ENCODE data around the gene THAP9.
"Not testable (repeated sequence)": the region's sequence is repeated elsewhere in the genome, so short reads cannot be mapped to it uniquely, and the experiment has no call there.

The THAP9 gene, protein sequence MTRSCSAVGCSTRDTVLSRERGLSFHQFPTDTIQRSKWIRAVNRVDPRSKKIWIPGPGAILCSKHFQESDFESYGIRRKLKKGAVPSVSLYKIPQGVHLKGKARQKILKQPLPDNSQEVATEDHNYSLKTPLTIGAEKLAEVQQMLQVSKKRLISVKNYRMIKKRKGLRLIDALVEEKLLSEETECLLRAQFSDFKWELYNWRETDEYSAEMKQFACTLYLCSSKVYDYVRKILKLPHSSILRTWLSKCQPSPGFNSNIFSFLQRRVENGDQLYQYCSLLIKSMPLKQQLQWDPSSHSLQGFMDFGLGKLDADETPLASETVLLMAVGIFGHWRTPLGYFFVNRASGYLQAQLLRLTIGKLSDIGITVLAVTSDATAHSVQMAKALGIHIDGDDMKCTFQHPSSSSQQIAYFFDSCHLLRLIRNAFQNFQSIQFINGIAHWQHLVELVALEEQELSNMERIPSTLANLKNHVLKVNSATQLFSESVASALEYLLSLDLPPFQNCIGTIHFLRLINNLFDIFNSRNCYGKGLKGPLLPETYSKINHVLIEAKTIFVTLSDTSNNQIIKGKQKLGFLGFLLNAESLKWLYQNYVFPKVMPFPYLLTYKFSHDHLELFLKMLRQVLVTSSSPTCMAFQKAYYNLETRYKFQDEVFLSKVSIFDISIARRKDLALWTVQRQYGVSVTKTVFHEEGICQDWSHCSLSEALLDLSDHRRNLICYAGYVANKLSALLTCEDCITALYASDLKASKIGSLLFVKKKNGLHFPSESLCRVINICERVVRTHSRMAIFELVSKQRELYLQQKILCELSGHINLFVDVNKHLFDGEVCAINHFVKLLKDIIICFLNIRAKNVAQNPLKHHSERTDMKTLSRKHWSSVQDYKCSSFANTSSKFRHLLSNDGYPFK

DNA sequence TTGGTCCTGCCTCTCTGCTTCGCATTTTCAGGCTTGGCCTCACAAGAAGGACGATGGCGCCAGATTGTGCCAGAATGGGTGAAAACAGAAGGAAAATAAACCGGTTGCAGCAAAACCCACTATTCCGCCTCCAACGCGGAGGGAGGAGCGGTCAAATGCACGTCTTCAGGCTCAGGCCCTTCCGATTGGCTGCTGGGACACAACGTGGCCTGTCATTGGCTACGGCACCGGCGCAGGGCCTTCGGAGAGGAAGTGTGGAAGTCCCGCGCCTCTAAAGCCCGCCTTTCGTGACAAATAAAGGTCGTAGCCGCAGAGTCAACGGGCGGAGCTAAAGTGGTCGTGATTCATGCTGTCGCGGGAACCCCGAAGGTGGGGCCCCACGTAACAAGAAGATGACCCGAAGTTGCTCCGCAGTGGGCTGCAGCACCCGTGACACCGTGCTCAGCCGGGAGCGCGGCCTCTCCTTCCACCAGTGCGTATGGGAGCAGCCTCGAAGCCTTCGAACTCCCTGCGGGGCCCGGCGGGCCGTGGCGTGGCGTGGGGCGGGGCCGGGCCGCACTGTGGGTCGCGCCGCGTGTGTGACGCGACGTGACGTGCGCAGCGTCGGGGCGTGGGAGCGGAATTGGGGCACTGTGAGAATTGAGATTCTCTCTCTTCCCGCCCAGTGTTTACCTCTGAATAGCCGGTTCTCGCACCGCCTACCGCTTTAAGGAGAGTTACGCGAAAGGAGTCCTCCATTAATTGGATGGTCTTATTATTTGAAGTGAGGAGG is at the start of gene THAP9:
TSS of gene THAP9 (plus strand) at position 325 of the 772 bp plus-strand sequence. CDS start at position 393, 68 bp downstream.
- DNase-seq (ENCODE audit: low spot score) = peak; percentile 98

- no peak for DNase-seq (ENCODE audit: low spot score)
These were observed 49.2 kb upstream of the THAP9 start for GRCh38 chr4:82851318-82851717.

GRCh38 chr4:82851885-82852750 is 48.4 kb upstream of the THAP9 start:
- no peak for DNase-seq (ENCODE audit: low spot score)

DNA sequence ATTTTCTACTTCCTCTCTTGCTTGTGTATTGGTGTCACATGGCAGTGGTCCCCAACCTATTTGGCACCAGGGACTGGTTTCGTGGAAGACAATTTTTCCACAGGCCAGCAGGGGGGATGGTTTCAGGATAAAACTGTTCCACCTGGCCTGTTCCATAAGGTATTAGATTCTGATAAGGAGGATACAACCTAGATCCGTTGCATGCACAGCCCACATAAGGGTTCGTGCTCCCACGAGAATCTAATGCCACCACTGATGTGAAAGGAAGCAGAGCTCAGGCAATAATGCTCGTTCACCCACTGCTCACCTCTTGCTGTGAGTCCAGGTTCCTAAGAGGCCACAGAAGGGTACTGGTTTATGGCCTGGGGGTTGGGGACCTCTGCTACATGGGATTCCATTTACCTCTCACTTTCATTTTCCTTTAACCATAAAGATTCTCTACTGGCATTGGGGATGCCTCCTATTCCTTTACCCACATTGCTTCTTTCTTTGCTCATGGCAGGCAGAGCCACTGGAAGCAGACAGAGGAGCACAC is 47.7 kb upstream of the THAP9 start:
- DNase-seq (ENCODE audit: low spot score) = no peak

- not testable (repeated sequence) for DNase-seq (ENCODE audit: low spot score)
These were observed 40.0 kb upstream of the THAP9 start for GRCh38 chr4:82860487-82860886.

- no peak for DNase-seq (ENCODE audit: low spot score)
These were observed 39.0 kb upstream of the THAP9 start for GRCh38 chr4:82861529-82861928.

GRCh38 chr4:82864336-82864979 is 36.1 kb upstream of the THAP9 start:
- no peak for DNase-seq (ENCODE audit: low spot score)

- no peak for DNase-seq (ENCODE audit: low spot score)
These were observed 34.9 kb upstream of the THAP9 start for GRCh38 chr4:82865592-82865991.

DNA sequence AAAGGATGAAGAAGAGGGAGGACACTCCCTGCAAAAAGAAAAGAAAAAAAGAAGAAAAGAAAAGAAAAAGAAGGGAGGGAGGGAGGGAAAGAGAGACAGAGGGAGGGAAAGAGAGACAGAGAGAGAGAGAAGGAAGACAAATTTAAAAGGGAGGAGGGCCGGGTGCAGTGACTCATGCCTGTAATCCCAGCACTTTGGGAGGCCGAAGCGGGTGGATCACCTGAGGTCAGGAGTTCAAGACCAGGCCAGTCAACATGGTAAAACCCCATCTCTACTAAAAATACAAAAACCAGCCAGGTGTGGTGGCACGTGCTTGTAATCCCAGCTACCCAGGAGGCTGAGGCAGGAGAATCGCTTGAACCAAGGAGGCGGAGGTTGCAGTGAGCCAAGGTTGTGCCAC is 34.5 kb upstream of the THAP9 start:
- DNase-seq (ENCODE audit: low spot score) = not testable (repeated sequence)

DNA sequence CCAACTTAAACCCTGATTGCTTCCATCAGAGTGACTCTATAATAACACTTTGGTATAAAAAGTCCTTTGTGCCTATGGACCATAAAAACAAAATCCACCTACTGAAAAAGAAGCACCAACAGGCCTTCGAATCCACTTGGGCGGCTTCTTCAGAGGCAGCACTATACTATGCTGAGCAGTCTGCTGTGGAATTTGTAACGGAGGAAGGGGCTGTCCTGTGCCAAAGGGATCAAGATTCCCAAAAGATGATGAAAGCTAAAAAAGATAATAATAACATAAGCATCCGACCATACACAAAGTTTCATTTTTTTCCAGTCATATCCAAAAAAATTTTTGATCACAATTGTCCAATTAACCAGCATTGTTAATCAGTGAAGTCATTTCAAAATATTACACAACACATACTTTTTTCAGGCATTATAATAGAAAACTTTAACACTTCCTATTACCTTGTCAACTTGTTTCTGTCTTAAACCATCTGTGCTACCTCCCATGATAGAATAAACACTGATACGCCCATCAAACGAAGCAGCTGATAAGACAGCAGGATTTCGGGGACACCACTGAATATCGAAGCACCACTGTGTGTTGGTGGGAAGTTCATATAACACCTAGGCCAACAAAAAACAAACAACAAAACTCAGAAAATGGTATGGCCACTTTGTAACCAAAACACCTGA is 33.7 kb upstream of the THAP9 start:
- no peak for DNase-seq (ENCODE audit: low spot score)

DNA sequence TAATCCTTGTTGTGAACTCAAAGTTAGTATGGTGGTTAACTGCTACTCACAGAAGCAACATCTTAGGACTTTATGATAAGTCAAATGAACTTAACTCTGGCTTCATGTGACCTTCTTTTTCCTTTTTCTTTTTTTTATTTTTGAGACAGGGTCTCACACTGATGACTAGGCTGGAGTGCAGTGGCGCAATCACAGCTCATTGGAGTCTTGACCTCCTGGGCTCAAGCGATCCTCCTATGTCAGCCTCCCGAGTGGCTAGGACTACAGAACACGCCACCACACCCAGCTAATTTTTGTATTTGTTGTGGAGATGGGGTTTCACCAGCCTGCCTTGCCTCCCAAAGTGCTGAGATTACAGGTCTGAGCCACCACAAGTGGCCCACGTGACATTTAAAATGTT is 32.0 kb upstream of the THAP9 start:
- DNase-seq (ENCODE audit: low spot score) = no peak

DNA sequence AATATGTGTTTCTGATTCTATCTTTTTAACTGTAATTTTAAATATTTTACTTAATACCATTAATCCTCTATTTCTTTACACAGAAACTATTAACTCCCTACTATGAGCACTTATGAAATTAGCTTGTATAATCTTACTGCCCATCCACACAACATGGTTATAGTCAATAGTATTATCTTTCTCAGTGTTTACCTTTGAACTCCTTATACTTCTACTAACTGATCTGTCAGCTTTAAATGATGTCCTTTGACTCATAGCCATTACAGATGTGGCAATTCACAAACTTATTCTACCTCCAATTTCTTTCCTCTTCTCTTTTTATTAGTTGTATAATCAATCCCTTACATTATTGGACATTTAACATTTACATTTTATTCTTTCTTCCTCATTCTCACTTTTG is 15.1 kb upstream of the THAP9 start:
- DNase-seq (ENCODE audit: low spot score) = no peak

- no peak for DNase-seq (ENCODE audit: low spot score)
These were observed 14.2 kb upstream of the THAP9 start for GRCh38 chr4:82886147-82886942.

GRCh38 chr4:82889287-82889686 is 11.2 kb upstream of the THAP9 start:
- no peak for DNase-seq (ENCODE audit: low spot score)

GRCh38 chr4:82890528-82890900 is 10.0 kb upstream of the THAP9 start:
- no peak for DNase-seq (ENCODE audit: low spot score)

DNA sequence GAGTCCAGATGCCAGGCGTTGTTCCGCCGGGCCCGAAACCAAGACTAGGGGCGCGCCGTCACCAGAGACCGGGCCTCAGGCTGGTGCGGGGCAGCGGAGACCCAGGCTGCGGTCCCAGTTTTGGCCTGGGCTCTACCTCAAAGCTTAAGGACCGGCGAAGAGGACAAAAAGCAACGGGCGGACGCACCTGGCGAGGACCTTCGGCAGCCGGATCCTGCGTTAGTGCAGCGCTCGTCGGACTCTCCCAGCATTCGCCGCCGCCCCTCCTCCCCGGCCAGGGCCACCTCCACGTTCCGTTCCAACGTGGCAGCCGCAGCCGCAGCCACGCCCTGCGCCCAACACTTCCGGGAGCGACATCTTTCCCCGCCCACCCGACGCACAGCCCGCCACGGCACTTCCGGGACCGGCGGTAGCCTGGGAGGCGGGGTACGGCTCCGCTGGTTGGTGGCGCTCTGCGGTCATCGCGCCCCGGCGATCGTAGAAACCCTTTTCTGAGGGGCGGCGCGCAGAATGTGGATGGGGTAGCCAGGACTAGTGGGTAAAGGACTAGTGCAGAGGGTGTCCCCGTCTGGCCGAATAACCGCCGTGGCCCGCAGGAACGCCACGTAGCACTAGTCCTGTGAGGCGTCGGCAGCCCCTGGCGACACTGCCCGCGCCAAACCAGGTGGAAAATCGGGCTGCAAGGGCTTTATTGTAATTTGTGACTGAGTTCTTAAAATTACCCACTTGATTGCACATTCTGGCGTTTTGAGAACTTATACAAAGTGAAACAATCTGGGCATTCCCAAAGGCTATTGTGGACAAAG is 9.4 kb upstream of the THAP9 start, which contains the start of gene SEC31A:
TSS of gene SEC31A (minus strand) at position 253 of the 806 bp plus-strand sequence. CDS start 9,217 bp downstream, outside the sequence.
- peak; percentile 97 for DNase-seq (ENCODE audit: low spot score)

- DNase-seq (ENCODE audit: low spot score) = no peak
These were observed 8.6 kb upstream of the THAP9 start for GRCh38 chr4:82891707-82892466.

Measured in ecto neural progenitor cell (in vitro differentiated cells).